ENCODE data around the gene TBX10.
"Not testable (repeated sequence)": the region's sequence is repeated elsewhere in the genome, so short reads cannot be mapped to it uniquely, and the experiment has no call there.

TBX10 gene

DNA sequence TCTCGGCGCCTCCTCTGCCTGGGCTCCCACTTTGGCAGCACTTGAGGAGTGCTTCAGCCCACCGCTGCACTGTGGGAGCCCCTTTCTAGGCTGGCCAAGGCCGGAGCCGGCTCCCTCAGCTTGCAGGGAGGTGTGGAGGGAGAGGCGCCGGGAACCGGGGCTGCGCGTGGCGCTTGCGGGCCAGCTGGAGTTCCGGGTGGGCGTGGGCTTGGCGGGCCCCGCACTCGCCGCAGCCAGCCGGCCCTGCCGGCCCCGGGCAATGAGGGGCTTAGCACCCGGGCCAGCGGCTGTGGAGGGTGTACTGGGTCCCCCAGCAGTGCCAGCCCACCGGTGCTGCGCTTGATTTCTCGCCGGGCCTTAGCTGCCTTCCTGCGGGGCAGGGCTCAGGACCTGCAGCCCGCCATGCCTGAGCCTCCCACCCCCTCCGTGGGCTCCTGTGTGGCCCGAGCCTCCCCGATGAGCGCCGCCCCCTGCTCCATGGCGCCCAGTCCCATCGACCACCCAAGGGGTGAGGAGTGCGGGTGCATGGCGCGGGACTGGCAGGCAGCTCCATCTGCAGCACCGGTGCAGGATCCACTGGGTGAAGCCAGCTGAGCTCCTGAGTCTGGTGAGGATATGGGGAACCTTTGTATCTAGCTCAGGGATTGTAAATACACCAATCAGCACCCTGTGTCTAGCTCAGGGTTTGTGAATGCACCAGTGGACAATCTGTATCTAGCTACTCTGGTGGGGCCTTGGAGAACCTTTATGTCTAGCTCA, 20.5 kb downstream of the TBX10 start:
- not testable (repeated sequence) for H3K27ac ChIP-seq

DNA sequence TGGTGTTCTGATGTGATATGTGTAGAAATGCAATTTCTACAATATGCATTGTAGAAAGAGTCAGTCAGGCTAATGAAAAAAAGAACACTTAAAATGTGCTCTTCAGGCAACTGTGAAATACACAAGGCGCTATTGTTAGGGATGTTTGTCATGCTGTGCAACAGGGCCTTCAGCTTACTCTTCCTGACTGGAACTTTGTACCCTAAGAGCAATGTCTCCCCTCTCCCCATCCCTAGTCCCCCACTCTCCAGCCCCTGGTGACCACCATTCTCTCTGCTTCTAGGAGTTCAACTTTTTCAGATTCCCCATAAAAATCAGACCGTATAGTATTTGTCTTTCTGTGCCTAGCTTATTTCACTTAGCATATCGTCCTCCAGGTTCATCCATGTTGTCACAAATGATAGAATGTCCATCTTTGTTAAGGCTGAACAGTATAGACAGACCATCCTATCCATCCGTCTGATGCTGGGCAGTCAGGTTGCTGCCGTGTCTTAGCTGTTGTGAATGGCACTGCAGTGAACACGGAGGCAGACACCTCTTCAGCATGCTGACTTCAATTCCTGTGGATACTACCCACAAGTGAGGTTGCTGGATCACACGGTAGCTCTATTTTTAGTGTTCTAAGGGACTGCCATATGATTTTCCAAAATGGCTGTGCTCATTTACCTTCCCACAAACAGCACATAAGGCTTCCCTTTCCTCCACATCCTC, 22.2 kb downstream of the TBX10 start:
- H3K27ac ChIP-seq = no peak overlapping the region
- TF ChIP-seq, protein P1, sequence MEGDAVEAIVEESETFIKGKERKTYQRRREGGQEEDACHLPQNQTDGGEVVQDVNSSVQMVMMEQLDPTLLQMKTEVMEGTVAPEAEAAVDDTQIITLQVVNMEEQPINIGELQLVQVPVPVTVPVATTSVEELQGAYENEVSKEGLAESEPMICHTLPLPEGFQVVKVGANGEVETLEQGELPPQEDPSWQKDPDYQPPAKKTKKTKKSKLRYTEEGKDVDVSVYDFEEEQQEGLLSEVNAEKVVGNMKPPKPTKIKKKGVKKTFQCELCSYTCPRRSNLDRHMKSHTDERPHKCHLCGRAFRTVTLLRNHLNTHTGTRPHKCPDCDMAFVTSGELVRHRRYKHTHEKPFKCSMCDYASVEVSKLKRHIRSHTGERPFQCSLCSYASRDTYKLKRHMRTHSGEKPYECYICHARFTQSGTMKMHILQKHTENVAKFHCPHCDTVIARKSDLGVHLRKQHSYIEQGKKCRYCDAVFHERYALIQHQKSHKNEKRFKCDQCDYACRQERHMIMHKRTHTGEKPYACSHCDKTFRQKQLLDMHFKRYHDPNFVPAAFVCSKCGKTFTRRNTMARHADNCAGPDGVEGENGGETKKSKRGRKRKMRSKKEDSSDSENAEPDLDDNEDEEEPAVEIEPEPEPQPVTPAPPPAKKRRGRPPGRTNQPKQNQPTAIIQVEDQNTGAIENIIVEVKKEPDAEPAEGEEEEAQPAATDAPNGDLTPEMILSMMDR (conservative IDR thresholded peaks at IDR 0.05) = no peak

DNA sequence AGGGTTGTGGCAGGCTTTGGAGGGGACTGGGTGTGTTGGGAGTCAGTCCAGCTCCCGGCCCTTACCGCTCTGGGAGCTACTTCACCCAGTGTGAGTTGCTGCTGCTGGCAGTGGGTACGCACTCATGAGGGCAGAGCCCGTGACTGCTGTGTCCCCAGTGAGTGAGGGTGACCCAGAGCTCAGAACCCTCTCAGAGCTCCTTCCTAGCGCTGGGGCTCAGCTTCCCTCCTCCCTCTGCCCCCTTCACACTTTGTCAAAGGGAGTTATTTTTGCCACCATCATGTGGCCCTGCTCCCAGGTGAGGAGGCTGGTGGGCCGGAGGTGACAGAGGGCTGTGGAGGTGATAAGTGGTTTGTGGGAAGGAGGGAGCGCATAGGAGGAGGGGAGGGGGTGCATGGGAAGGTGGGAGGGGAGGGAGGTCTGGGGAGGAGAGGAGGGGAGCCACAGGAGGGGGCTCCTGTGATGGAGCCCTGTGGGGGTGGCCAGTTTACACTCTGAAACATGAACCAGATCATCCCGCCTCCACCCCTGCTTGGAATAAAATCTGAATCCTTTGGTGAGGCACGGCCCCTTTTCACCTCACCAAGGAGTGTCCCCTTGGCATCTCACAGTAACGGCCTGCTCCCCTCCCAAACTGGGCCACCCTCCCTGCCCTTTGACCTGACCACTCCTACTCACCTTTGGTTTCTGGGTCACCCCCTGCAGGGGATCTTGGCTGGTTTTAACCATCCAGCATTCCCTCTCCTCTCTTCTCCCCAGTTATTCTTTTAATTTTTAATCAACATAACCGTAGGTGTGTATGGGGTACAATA, 22.9 kb downstream of the TBX10 start:
- H3K27ac ChIP-seq = no peak overlapping the region
- TF ChIP-seq, protein P1 (conservative IDR thresholded peaks at IDR 0.05) = no peak

DNA sequence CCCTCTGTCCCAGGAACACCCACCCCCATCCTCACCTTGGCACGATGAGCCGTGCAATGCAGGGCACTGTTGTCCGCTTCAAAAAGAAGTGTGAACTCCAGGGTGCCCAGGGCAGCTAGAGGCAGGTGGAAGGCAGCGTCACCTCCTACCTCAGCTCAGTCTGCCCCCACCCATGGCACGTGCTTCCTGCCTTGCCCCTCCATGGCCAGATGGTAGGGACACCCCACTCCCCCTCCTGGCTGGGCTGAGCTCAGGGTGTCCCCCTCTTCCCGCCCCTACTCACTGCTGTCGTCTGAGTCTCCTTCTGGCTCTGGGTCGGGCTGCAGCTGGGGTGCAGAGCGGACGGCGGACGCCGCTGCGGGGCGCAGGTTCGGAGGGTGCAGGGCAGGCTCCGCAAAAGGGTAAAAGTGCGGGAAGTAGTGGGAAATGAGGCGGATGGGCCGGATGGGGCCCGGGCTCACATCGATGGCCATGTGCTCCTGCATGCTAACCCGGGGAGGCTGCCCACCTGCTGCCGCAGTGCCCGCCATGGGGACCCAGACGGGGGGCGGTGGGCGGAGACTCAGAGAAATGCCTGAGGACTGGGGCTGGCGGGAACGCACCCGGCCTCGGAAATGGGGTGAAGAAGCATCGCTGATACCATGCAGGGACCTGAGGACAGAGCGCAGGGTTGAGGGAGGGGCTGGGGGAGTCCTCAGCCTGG, 23.7 kb downstream of the TBX10 start:
- H3K27ac ChIP-seq = no peak overlapping the region
- TF ChIP-seq, protein P1 (conservative IDR thresholded peaks at IDR 0.05) = no peak; the same call in none of the 2 replicates

DNA sequence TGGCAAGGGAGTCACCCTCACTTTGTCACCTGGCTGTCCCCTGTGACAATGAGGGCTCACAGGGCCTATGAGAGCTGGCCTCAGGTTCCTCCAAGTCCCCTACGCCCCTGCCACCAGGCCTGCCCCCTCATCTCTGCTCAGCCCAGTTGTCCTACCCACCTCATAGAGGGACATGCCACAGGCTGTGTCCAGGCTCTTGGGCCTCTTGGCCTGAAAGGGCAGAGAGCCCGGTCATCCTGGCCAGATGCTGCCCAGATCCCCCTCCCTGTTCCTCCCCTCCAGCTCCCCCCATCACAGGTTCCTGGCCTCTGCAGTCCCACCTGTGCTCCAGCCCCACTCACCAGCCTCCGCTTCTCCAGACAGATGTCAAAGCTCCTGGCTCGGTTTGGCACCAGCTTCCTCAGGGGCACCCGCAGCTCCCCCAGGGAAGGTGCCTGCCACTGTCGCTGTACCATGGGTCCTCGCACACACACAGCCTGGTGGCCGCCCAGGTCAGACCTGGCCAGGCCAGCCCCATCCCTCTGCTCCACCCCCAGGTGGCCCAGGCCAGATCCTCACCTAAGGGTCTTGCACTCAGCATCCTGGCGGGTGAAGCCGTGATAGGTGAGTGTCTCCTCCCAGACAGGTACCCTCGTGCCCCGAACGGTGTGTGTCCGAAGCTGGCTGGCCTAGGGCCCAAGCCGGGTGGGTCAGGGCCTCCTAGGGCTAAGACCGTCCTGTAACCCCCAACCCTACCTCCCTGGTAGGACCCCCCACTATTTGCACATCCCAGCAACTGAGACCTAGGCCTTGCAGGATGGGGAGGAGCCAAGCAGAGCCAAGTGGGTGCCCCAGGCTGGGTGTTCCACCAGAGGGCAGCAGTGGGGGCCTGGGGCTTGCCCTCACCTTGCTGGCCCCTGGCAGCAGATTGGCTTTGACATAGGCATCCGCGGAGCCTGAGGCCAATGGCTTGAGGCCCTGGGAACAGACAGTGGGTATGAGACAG, 24.5 kb downstream of the TBX10 start:
- TF ChIP-seq, protein P1 (conservative IDR thresholded peaks at IDR 0.05) = peak; percentile 96
- no peak overlapping the region; the same call in 1 of the 2 replicates for H3K27ac ChIP-seq

DNA sequence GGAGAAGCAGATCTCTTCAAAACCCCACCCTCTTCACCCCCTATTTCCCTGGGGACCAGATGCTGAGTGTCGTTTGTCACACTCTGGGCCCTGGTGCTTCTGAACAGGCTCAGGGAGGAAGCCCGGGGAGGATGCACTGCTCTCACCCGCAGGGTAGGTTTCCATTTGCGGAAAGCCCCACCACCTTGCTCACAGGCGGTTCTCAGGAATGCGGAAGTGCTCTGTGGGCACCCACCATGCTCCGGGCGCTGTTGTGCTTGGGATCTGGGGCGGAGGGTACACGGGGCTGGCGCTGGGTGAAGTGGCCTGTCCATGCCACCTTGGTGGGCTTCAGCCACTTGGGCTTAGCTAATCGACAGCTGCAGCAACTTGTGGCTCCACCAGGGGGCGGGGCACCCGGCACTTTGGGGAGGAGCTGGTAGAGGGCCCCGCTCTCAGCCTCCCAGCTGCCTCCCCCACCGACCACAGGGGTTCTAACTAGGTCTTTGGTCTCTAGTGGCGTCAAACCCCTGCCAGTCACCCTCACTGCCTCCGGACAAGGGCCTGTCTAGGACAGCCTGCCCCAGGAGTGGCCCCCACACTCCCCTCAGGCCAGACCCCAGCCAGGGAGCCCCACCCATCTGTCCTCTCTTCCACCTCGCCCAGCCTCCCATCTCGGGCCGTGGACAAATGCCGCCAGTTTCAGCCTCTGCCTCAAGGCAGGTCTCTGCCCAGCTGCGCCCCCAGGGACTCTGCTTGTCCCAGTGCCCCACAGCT, 25.4 kb downstream of the TBX10 start:
- TF ChIP-seq, protein P1 (conservative IDR thresholded peaks at IDR 0.05) = peak; percentile 98
- H3K27ac ChIP-seq = no peak overlapping the region; the same call in 1 of the 2 replicates
